GM12878 (cell line): ENCODE measurements around the gene YAP1.

Experiments used
- BHLHE40 ChIP-seq, 2 experiments: fragments of 450-650 bp in 1 of 2; IDR thresholded peaks; 2 replicates each; pipeline ENCODE4 v1.6.1; 2011 to 2017; ENCODE audit warnings: low read depth in 2 of 2, borderline replicate concordance in 1 of 2, improper control_type of control experiment in 1 of 2, low read length in 1 of 2, mild to moderate bottlenecking in 1 of 2
- FOS ChIP-seq: IDR thresholded peaks from 3 replicates; pipeline ENCODE4 v1.6.1; 2011; ENCODE audit warnings: borderline replicate concordance; ENCODE audit not compliant: insufficient read length; ENCODE audit errors: extremely low read depth
- MTA2 ChIP-seq: fragments of 450-650 bp; IDR thresholded peaks from 2 replicates; pipeline ENCODE4 v1.6.1; 2016; ENCODE audit warnings: low read depth, mild to moderate bottlenecking, moderate library complexity
- RFX5 ChIP-seq: IDR thresholded peaks from 2 replicates; pipeline ENCODE4 v1.6.1; 2011; ENCODE audit warnings: low read depth, low read length, improper control_type of control experiment
- SP1 ChIP-seq: IDR thresholded peaks from one replicate; pipeline ENCODE4 v1.6.1; 2011; ENCODE audit warnings: low read depth, low read length
- SPI1 ChIP-seq: IDR thresholded peaks from 2 replicates; pipeline ENCODE4 v1.6.1; 2011; ENCODE audit warnings: low read depth, mild to moderate bottlenecking, low read length, moderate library complexity, borderline replicate concordance; ENCODE audit not compliant: insufficient read depth
- SRF ChIP-seq, 2 experiments: IDR thresholded peaks; 2 replicates each; pipeline ENCODE4 v1.6.1; 2011; ENCODE audit warnings: low read depth in 2 of 2, low read length in 2 of 2, mild to moderate bottlenecking in 1 of 2, moderate library complexity in 1 of 2
- TAF1 ChIP-seq: IDR thresholded peaks from 2 replicates; pipeline ENCODE4 v1.6.1; 2011; ENCODE audit warnings: mild to moderate bottlenecking, low read depth, low read length, borderline replicate concordance
- TCF7 ChIP-seq: IDR thresholded peaks from 2 replicates; pipeline ENCODE4 v1.6.1; 2014; ENCODE audit warnings: antibody characterized with exemption, borderline replicate concordance
- ZNF274 ChIP-seq: IDR thresholded peaks from one replicate; pipeline ENCODE4 v1.8.0; 2011; ENCODE audit not compliant: insufficient read length, insufficient read depth
- ZSCAN29 ChIP-seq: fragments of 450-650 bp; IDR thresholded peaks from 2 replicates; pipeline ENCODE4 v1.6.1; 2017; ENCODE audit warnings: mild to moderate bottlenecking, moderate library complexity
- TF ChIP-seq, protein P1 (sequence below), 3 experiments: IDR thresholded peaks in 2 of 3; conservative IDR thresholded peaks in 1 of 3; 2 replicates each; pipeline ENCODE4 v1.5.1; 2011; ENCODE audit warnings: low read depth in 3 of 3, low read length in 3 of 3, mild to moderate bottlenecking in 3 of 3, control low read depth in 2 of 3, moderate library complexity in 2 of 3, inconsistent platforms in 1 of 3, mixed read lengths in 1 of 3; ENCODE audit not compliant: control insufficient read depth in 2 of 3, insufficient read depth in 1 of 3; ENCODE audit errors: extremely low read depth in 1 of 3
- TF ChIP-seq, protein P2 (sequence below): fragments of 450-650 bp; IDR thresholded peaks from 2 replicates; pipeline ENCODE4 v1.6.1; 2014; ENCODE audit warnings: mild to moderate bottlenecking
- TF ChIP-seq, protein P3 (sequence below): IDR thresholded peaks from 2 replicates; pipeline ENCODE4 v1.6.1; 2012; ENCODE audit warnings: mild to moderate bottlenecking, low read depth, low read length

DNA sequence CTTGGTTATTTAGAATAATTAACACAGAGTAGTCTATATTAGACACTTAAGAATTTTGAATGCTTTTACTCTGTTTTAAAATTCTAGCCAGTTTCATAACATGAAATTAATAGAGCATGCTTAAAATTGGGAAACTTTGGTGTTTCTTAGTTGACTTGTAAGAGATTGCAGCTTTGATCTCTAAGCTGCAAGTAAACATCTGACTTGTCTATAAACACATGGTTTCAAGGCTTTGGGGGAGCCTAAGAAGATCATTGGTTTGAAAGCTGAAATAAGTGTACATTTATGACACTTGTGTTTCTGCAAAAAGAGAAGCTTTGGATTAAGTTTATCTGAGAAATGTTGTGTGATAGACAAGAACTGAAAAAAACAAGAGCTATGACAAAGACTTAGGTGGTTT lies 37.8 kb downstream of the YAP1 start:
- no peak for TF ChIP-seq BHLHE40 (IDR thresholded peaks at IDR 0.05; ENCODE audit: borderline replicate concordance in 1 of 2, low read depth in 2 of 2, low read length in 1 of 2)
- TF ChIP-seq, protein P1, sequence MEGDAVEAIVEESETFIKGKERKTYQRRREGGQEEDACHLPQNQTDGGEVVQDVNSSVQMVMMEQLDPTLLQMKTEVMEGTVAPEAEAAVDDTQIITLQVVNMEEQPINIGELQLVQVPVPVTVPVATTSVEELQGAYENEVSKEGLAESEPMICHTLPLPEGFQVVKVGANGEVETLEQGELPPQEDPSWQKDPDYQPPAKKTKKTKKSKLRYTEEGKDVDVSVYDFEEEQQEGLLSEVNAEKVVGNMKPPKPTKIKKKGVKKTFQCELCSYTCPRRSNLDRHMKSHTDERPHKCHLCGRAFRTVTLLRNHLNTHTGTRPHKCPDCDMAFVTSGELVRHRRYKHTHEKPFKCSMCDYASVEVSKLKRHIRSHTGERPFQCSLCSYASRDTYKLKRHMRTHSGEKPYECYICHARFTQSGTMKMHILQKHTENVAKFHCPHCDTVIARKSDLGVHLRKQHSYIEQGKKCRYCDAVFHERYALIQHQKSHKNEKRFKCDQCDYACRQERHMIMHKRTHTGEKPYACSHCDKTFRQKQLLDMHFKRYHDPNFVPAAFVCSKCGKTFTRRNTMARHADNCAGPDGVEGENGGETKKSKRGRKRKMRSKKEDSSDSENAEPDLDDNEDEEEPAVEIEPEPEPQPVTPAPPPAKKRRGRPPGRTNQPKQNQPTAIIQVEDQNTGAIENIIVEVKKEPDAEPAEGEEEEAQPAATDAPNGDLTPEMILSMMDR (IDR thresholded peaks at IDR 0.05 in 2 of 3, conservative IDR thresholded peaks at IDR 0.05 in 1 of 3; ENCODE audit: control insufficient read depth in 2 of 3, extremely low read depth in 1 of 3, insufficient read depth in 1 of 3, low read depth in 3 of 3, low read length in 3 of 3), result no peak
- TF ChIP-seq, protein P2, sequence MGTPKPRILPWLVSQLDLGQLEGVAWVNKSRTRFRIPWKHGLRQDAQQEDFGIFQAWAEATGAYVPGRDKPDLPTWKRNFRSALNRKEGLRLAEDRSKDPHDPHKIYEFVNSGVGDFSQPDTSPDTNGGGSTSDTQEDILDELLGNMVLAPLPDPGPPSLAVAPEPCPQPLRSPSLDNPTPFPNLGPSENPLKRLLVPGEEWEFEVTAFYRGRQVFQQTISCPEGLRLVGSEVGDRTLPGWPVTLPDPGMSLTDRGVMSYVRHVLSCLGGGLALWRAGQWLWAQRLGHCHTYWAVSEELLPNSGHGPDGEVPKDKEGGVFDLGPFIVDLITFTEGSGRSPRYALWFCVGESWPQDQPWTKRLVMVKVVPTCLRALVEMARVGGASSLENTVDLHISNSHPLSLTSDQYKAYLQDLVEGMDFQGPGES, result no peak
- TF ChIP-seq, protein P3, sequence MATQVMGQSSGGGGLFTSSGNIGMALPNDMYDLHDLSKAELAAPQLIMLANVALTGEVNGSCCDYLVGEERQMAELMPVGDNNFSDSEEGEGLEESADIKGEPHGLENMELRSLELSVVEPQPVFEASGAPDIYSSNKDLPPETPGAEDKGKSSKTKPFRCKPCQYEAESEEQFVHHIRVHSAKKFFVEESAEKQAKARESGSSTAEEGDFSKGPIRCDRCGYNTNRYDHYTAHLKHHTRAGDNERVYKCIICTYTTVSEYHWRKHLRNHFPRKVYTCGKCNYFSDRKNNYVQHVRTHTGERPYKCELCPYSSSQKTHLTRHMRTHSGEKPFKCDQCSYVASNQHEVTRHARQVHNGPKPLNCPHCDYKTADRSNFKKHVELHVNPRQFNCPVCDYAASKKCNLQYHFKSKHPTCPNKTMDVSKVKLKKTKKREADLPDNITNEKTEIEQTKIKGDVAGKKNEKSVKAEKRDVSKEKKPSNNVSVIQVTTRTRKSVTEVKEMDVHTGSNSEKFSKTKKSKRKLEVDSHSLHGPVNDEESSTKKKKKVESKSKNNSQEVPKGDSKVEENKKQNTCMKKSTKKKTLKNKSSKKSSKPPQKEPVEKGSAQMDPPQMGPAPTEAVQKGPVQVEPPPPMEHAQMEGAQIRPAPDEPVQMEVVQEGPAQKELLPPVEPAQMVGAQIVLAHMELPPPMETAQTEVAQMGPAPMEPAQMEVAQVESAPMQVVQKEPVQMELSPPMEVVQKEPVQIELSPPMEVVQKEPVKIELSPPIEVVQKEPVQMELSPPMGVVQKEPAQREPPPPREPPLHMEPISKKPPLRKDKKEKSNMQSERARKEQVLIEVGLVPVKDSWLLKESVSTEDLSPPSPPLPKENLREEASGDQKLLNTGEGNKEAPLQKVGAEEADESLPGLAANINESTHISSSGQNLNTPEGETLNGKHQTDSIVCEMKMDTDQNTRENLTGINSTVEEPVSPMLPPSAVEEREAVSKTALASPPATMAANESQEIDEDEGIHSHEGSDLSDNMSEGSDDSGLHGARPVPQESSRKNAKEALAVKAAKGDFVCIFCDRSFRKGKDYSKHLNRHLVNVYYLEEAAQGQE, result no peak
- TF ChIP-seq TCF7, result no peak
- TF ChIP-seq ZNF274, result no peak
- no peak for TF ChIP-seq SPI1
- no peak for TF ChIP-seq RFX5
- TF ChIP-seq SP1, result no peak
- TF ChIP-seq SRF (IDR thresholded peaks at IDR 0.05; ENCODE audit: low read depth in 2 of 2, low read length in 2 of 2), result no peak
- TF ChIP-seq FOS, result no peak
- no peak for TF ChIP-seq ZSCAN29
- TF ChIP-seq TAF1, result no peak
- no peak for TF ChIP-seq MTA2
